Activated CD8-positive, alpha-beta memory T cell treated with anti-CD3 and anti-CD28 coated beads for 24 hours (primary cell): ENCODE data around the gene ARRDC4.
A peak's percentile ranks its signal among the peaks of the same experiment; 100 is the strongest.

Experiments
- DNase-seq: peaks from one replicate; pipeline ENCODE4 v3.0.0-alpha.2; 2020

ARRDC4 gene

GRCh38 chr15:97960364-97961066, at the start of gene ARRDC4:
TSS of gene ARRDC4 (plus strand) at chr15:97960703. CDS start at chr15:97960862, 159 bp downstream.
- peak; percentile 96 for DNase-seq

- DNase-seq = no peak
Observed at GRCh38 chr15:97914711-97915110, 45.8 kb upstream of the ARRDC4 start.

GRCh38 chr15:97915261-97915660, 45.2 kb upstream of the ARRDC4 start:
- DNase-seq = no peak

- DNase-seq = no peak
Observed at GRCh38 chr15:97921296-97921865, 39.1 kb upstream of the ARRDC4 start.

- DNase-seq = no peak
Observed at GRCh38 chr15:97929456-97930229, 30.9 kb upstream of the ARRDC4 start.

- no peak for DNase-seq
Observed at GRCh38 chr15:97930230-97930629, 30.3 kb upstream of the ARRDC4 start.

- DNase-seq = no peak
Observed at GRCh38 chr15:97931314-97931713, 29.2 kb upstream of the ARRDC4 start.

- DNase-seq = no peak
Observed at GRCh38 chr15:97933589-97933988, 26.9 kb upstream of the ARRDC4 start.

GRCh38 chr15:97940993-97941392, 19.5 kb upstream of the ARRDC4 start:
- DNase-seq = no peak

- no peak for DNase-seq
Observed at GRCh38 chr15:97941572-97941971, 18.9 kb upstream of the ARRDC4 start.

- DNase-seq = no peak
Observed at GRCh38 chr15:97944724-97945123, 15.8 kb upstream of the ARRDC4 start.

GRCh38 chr15:97947465-97948260, 12.8 kb upstream of the ARRDC4 start:
- no peak for DNase-seq

- DNase-seq = no peak
Observed at GRCh38 chr15:97953254-97953653, 7.2 kb upstream of the ARRDC4 start.

- DNase-seq = no peak
Observed at GRCh38 chr15:97953748-97954147, 6.8 kb upstream of the ARRDC4 start.

GRCh38 chr15:97955035-97955434, 5.5 kb upstream of the ARRDC4 start:
- no peak for DNase-seq

- DNase-seq = no peak
Observed at GRCh38 chr15:97955529-97955928, 5.0 kb upstream of the ARRDC4 start.

- no peak for DNase-seq
Observed at GRCh38 chr15:97959724-97960363, 659 bp upstream of the ARRDC4 start.

- DNase-seq = peak; percentile 61
Observed at GRCh38 chr15:97961067-97961954, 808 bp downstream of the ARRDC4 start.

GRCh38 chr15:97962263-97962662, 1.8 kb downstream of the ARRDC4 start:
- DNase-seq = no peak

GRCh38 chr15:97963779-97964178, 3.3 kb downstream of the ARRDC4 start:
- DNase-seq = no peak

- no peak for DNase-seq
Observed at GRCh38 chr15:97966246-97966645, 5.7 kb downstream of the ARRDC4 start.
